HEK293T (cell line): Measurements from ENCODE around the gene SLC35G3.

Experiments
- ARNT ChIP-seq: fragments of 450-650 bp; IDR thresholded peaks from 2 replicates; pipeline ENCODE4 v1.6.1; 2017; ENCODE audit warnings: mild to moderate bottlenecking
- CTBP1 ChIP-seq: fragments of 450-650 bp; IDR thresholded peaks from 2 replicates; pipeline ENCODE4 v1.6.1; 2016; ENCODE audit warnings: borderline replicate concordance
- FOXA1 ChIP-seq: fragments of 450-650 bp; IDR thresholded peaks from 2 replicates; pipeline ENCODE4 v1.6.1; 2016; ENCODE audit warnings: mild to moderate bottlenecking
- FOXM1 ChIP-seq: fragments of 450-650 bp; IDR thresholded peaks from 2 replicates; pipeline ENCODE4 v1.6.1; 2017; ENCODE audit warnings: mild to moderate bottlenecking, borderline replicate concordance
- NFRKB ChIP-seq: fragments of 450-650 bp; IDR thresholded peaks from 2 replicates; pipeline ENCODE4 v1.6.1; 2016; ENCODE audit warnings: mild to moderate bottlenecking, moderate library complexity
- SP1 ChIP-seq: fragments of 450-650 bp; IDR thresholded peaks from 2 replicates; pipeline ENCODE4 v1.6.1; 2017
- SUZ12 ChIP-seq: fragments of 450-650 bp; IDR thresholded peaks from 2 replicates; pipeline ENCODE4 v1.6.1; 2016; ENCODE audit warnings: mild to moderate bottlenecking

GRCh38 chr17:35242805-35243560, 48.8 kb upstream of the SLC35G3 start, which contains the start of gene SLFN5:
- TF ChIP-seq FOXM1: no peak
- no peak for TF ChIP-seq SUZ12
- TF ChIP-seq FOXA1: no peak
- TF ChIP-seq SP1: no peak
- TF ChIP-seq NFRKB: no peak
- TF ChIP-seq CTBP1: no peak
- TF ChIP-seq ARNT: no peak
